RWPE2 (cell line): ENCODE data around the gene VENTX.

Experiments
- ATAC-seq: fragments of 200-7000 bp; cut with Tn5 transposase; 3 replicates; pipeline ENCODE4 v1.9.1; 2021; ENCODE audit warnings: low read depth
- DNase-seq: peaks from one replicate; pipeline ENCODE4 v3.0.0-alpha.2; 2020; ENCODE audit warnings: low spot score
- H3K27ac ChIP-seq: fragments of 450-650 bp; 2 replicates; pipeline ENCODE4 v1.5.1; 2017; ENCODE audit warnings: mild to moderate bottlenecking; ENCODE audit not compliant: poor library complexity, severe bottlenecking
- H3K27me3 ChIP-seq: fragments of 250-450 bp; sonication (Bioruptor Pico); 2 replicates; pipeline ENCODE4 v1.5.1; 2021; ENCODE audit warnings: mild to moderate bottlenecking, moderate library complexity; ENCODE audit not compliant: insufficient read depth, poor library complexity, severe bottlenecking
- H3K36me3 ChIP-seq: fragments of 250-450 bp; sonication (Bioruptor Pico); 2 replicates; pipeline ENCODE4 v1.5.1; 2020; ENCODE audit warnings: low read depth, mild to moderate bottlenecking, moderate library complexity
- H3K4me1 ChIP-seq: fragments of 250-450 bp; sonication (Bioruptor Pico); 2 replicates; pipeline ENCODE4 v1.5.1; 2021; ENCODE audit warnings: mild to moderate bottlenecking, moderate library complexity; ENCODE audit not compliant: insufficient read depth, poor library complexity, severe bottlenecking
- H3K4me3 ChIP-seq: fragments of 250-450 bp; sonication (Bioruptor Pico); 2 replicates; pipeline ENCODE4 v1.5.1; 2021; ENCODE audit warnings: mild to moderate bottlenecking, moderate library complexity; ENCODE audit not compliant: severe bottlenecking
- H3K9me3 ChIP-seq: fragments of 250-450 bp; sonication (Bioruptor Pico); 2 replicates; pipeline ENCODE4 v1.5.1; 2021; ENCODE audit warnings: mild to moderate bottlenecking, moderate library complexity; ENCODE audit not compliant: severe bottlenecking
- CTCF ChIP-seq: fragments of 450-650 bp; IDR thresholded peaks from one replicate; pipeline ENCODE4 v1.5.1; 2017; ENCODE audit warnings: mild to moderate bottlenecking, moderate library complexity; ENCODE audit not compliant: poor library complexity, severe bottlenecking

Gene VENTX

GRCh38 chr10:133211141-133211830, 26.4 kb upstream of the VENTX start:
- ATAC-seq: no peak
- Histone ChIP-seq H3K4me3 (no peak overlapping the region), H3K9me3 (no peaks in the 10 kb centered on the region), H3K4me1 (no peaks in the 10 kb centered on the region), H3K27ac (no peak overlapping the region), H3K36me3 (no peaks in the 10 kb centered on the region), H3K27me3 (no peaks in the 10 kb centered on the region)
- TF ChIP-seq CTCF: no peak
- no peak for DNase-seq

DNA sequence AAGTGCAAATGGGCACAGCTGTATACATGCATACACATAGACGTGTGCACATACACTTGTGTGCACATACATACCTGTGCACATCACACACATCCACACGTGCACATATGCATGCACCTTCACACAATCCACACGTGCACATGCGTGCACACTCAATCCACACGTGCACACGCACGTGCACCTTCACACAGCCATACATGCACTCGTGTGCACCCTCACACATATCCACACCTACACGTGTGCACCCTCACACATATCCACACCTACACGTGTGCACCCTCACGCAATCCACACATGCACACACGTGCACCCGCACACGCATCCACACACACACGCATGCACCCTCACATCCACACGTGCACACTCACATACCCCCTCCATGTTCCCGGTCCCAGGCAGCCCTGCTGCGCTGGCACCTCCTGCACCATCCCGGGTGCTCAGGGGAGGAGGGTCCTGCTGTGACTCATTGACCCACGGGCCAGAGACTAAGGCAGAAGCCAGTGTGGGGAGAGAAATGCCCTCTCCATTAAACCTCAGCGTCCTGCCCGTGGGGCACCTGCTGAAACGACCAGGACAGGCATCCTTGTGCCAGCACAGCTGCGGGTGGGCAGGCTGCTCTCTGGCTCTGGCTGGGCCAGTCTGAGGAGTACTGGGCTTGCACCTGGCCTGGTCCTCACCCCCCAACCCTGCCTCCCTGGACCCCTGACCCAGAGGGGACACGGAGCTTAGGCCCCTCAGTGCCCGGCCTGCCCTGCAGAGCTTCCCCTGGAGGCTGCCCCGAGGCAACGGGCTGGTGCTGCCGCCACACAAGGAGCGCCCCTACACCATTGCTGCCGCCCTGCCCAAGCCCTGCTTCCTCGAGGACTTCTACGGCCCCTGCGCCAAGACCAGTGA, 25.4 kb upstream of the VENTX start:
- Histone ChIP-seq H3K9me3 (no peaks in the 10 kb centered on the region), H3K4me3 (no peak overlapping the region), H3K36me3 (no peaks in the 10 kb centered on the region), H3K27me3 (no peaks in the 10 kb centered on the region), H3K27ac (no peak overlapping the region), H3K4me1 (no peaks in the 10 kb centered on the region)
- ATAC-seq (no peak), DNase-seq (no peak)
- TF ChIP-seq CTCF: no peak

DNA sequence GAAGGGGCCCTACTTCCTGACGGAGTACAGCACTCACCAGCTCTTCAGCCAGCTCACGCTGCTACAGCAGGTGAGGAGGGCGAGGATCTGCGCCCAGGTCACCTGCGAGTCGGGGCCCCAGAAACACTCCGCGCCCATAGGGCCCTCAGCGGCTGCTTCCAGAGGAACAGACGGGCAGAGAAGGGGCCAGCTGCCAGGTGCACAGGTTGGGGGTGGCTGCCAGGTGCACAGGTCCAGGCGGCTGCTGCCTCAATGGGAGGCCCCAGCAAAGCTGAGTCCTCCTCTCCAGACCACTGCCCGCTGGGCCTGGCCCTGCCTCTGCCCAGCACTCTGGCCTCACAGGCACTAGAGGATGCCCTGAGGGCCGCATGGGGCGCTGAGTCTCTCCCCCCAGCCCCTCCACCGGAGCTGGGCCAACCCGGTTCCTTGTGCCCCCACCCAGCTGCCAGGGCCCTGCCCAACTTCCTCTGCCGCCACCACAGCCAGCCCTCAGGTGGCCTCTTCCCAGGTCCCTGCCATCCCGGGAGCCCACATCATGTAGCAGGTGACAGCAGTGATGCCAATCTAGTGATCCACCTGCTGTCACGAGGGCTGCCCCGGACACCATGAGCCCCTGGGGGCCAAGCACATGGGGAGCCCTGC, 24.7 kb upstream of the VENTX start:
- Histone ChIP-seq H3K36me3 (no peaks in the 10 kb centered on the region), H3K27ac (no peak overlapping the region), H3K4me3 (no peak overlapping the region), H3K27me3 (no peaks in the 10 kb centered on the region), H3K9me3 (no peaks in the 10 kb centered on the region), H3K4me1 (no peaks in the 10 kb centered on the region)
- no peak for ATAC-seq
- TF ChIP-seq CTCF: no peak
- no peak for DNase-seq

GRCh38 chr10:133213641-133214467, 23.8 kb upstream of the VENTX start:
- H3K27ac ChIP-seq: no peak overlapping the region
- TF ChIP-seq CTCF: no peak
- ATAC-seq: no peak

More at GRCh38 chr10:133213641-133214467, 23.8 kb upstream of the VENTX start:
- H3K36me3 ChIP-seq: no peaks in the 10 kb centered on the region
- DNase-seq: no peak
- no peaks in the 10 kb centered on the region for H3K9me3 ChIP-seq
- no peak overlapping the region for H3K4me3 ChIP-seq
- H3K27me3 ChIP-seq: peaks cover 2% of the 10 kb centered on the region
- no peaks in the 10 kb centered on the region for H3K4me1 ChIP-seq
